Subcutaneous adipose tissue (tissue), 4 donors: Measurements from ENCODE around the gene CYP2U1. TPM values are rescaled to one million over a fixed set of nuclear protein-coding genes. Genes with fewer than 3 reads are reported as not detected.

ENCODE experiments used
- total RNA-seq, 4 donors: library from RNA; depleted of rRNA; stranded (reverse); fragments of >200 nt; gene quantifications; one replicate each; pipeline ENCODE4 v1.1.0, GENCODE V29; 2016
- TF ChIP-seq, protein P1 (sequence below): fragments of 450-650 bp; IDR thresholded peaks from one replicate; pipeline ENCODE4 v1.5.1; 2016; ENCODE audit warnings: low read depth, mild to moderate bottlenecking, control low read depth, antibody characterized with exemption, moderate library complexity

The CYP2U1 gene
- 10 to 100 TPM; 10.2 to 17.4 (median 15.3) TPM for total RNA-seq

DNA sequence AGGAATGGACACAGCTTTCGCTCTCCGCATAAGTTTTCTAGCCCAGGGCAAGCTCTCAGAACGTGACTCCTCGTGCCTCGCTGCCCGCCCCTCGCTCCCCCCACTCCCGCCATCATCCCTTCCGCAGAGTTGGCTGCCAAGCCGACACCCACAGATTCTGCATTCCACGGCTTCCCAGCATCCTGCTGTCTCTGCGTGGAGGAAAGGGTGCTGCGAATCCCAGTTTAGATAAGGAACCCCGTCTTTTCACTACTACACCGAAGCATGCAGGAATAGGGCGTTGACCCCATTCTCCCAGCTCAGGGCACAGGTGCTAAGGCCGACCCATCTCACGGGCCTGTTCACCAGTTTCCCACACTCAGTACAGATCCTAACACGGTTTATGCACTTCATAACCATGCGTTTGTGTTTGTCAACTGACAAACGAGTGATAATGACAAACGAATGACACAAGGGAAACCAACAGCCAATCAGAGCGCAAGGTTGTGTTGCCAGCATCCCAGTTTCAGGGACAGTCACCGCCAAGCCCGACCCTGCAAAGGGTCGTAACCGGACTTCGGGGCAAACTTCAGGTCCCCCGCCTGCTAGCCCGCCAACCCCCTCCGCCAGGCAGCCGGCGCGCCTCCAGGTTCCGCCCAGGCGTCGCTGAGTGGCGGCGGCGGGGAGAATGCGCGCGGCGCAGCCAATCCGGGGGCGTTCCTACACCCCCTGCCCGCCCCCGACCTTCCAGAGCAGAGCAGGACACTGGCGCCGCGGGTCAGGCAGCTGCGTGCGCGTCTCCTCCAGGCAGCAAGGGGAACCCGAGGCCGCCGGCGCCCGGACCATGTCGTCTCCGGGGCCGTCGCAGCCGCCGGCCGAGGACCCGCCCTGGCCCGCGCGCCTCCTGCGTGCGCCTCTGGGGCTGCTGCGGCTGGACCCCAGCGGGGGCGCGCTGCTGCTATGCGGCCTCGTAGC lies at the start of gene CYP2U1:
Gene CYP2U1 (plus strand): TSS at position 729 of the 954 bp plus-strand sequence. CDS start 95 bp downstream, at position 824.
- TF ChIP-seq, protein P1, sequence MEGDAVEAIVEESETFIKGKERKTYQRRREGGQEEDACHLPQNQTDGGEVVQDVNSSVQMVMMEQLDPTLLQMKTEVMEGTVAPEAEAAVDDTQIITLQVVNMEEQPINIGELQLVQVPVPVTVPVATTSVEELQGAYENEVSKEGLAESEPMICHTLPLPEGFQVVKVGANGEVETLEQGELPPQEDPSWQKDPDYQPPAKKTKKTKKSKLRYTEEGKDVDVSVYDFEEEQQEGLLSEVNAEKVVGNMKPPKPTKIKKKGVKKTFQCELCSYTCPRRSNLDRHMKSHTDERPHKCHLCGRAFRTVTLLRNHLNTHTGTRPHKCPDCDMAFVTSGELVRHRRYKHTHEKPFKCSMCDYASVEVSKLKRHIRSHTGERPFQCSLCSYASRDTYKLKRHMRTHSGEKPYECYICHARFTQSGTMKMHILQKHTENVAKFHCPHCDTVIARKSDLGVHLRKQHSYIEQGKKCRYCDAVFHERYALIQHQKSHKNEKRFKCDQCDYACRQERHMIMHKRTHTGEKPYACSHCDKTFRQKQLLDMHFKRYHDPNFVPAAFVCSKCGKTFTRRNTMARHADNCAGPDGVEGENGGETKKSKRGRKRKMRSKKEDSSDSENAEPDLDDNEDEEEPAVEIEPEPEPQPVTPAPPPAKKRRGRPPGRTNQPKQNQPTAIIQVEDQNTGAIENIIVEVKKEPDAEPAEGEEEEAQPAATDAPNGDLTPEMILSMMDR = no peak

DNA sequence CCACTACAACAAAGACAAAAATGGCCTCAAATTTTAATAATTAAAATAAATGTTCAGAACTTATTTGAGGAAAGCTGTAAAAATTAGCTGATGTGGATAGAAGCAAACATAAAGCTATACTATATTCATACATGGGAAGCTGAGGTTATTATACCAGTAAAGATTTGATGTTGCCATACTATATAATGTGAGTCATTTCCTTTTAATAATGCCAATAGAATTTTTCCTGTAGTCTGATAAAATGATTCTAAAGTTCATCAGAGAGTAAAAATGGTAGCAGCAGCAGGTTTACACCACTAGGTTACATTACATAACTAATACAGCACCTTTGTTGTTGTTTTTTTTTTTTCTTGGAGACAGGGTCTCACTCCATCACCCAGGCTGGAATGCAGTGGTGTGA lies 45.5 kb upstream of the CYP2U1 start:
- TF ChIP-seq, protein P1 = no peak

DNA sequence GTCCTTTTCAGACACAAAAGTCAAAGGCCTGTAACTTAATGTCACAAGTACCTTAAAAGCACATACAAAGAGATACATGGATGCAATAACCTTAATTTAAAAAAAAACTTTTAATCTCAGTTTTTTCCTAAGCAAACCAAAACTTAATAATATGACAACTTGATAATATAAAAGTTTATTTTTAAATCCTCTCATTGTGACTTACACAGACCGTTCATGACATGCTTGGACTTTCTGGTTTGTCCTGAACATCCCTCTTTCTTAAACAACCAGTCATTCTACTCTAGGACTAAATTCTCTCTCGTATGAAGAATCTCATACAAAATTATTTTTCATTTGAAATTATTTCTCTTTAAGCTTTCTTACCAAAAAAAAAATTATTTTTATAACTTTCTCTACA lies 43.1 kb upstream of the CYP2U1 start:
- TF ChIP-seq, protein P1 = no peak

DNA sequence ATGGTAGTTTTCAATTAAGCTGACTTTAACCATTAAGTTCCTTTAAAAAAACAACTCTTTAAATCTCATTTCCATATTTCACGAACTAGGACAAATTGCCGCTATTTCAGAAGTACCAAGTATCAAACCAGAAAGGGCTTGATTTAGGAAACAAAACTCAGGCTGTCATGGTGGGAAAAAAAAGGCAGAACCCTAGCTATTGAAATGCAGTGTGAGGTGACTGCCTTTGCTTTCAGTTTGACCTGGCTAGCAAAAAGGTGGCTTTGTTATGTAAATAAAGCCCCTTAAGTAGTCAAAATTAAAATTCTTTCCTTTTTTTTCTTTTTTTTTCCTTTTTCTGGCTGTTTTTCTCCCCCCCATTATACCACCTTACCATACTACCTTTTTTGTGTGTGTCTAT lies 40.6 kb upstream of the CYP2U1 start:
- TF ChIP-seq, protein P1 = no peak

DNA sequence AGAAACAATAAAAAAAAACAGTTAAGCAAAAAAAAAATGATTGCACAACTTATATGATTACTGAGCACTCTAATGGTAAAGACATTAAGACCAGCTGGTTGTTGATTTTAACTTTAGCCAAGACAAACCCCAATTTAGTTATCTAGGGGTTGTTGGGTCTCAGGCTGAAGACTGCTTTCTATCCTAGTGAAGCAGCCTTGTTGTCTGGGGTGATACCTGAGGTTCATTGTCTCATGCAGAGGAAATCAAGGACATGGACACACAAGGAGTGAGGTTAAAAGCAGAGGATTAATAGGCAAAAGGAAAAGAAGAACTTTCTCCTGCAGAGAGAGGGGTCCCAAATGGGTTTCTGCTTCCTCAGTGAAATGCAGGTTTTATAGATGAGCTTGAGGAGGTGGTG lies 40.0 kb upstream of the CYP2U1 start:
- TF ChIP-seq, protein P1 = no peak

DNA sequence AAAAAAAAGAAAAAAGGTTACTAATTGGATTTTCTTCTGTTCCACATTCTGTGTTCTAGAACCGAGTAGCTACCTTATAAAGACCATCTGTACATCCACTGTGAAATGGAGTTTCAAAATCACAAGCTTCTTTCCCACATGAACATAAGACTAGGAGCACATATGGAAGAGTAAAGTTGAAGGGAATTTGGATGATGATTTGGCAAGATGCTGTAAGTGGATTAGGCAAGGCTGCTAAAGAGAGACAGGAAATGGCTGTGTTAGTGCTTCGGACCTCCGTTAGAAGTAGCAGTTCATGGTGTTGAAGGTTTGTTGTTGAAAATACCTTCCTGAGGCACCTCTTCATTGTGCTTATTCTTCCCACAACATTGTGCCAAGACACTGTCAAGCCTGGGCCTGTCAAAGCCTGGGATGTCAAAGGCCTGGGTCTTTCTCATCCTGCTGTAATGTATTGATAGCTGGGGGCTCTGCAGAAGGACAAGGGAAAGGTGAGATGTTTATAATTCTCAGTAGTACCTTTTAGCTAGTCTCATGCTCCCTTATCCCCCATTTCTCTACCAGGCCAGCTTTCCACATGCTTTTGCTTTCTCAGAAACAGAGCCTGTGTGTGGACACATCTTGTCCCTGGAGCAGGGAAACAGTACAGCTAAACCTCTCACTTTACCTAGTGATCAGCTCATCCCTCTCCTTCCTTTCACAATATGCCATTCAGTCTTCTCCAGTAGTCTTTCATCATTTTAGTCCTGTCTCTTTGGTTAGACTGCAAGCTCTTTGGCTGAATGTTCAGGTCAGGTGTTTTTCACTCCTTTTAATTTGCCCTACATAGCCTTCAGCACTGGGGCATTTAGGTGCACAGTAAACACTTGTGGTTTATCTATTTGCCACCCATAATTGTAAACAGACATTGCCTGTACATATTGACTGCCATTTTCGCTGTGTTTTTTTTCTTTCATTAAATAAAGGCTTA lies 37.9 kb upstream of the CYP2U1 start:
- TF ChIP-seq, protein P1 = no peak

DNA sequence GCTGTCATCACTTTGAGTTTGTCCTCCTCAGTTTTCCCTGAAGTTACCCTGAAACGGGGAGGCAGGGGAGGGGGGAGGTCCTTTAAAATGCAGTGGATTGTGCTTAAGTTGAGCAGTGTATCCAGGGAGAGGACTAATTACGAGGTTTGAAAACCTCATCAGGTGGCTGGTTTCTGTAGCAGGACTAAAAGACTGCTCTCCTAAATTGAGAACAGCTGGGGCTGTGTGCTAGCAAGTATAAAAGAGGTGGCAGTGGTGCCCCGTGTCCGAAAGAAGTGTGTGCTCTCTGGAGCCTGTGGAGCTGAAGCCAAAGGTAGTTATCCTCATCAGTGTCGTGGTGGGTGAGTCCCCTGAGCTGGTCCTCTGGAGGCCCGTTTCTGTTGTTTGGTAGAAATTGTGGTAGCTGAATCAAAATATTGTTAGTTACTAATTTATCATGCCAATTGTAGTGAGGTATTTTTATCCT lies 37.2 kb upstream of the CYP2U1 start:
- TF ChIP-seq, protein P1 = no peak
